ENCODE measurements around the gene LYPD6B. TPM values are rescaled to one million over a fixed set of nuclear protein-coding genes. Genes with fewer than 3 reads are reported as not detected.

Gene LYPD6B
- total and polyA plus RNA-seq, 7 donors: not detected

DNA sequence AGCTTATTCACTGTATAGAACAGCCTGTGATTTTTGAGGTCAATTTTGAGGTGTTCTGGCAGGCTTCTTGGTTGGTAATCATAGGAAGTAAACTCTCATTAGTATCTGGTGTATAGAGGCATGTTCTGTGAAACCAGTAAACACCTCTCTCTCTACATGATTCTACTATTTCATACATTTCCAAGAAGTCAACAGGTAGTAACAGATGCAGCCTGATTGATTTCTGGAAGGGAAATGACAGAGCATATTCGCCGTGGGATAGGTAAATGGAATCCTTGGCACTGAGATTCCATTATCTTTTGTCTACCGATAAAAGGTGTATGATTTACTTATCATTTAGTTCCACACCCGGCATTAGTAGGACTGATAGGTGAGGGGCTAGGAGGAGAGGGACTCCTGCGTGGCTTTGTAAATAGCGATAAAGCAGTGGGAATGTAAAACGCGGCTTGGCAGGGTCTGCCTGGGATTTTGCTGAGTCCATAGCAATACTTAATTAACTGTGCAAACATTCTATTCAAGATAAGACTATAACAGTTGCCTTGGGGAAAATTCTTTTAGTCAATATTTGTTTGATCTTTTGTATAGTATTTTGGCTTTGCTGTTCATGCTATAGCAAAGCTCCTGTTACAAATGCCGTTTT is 32.3 kb downstream of the LYPD6B start:
- TF ChIP-seq CTCF (IDR thresholded peaks at IDR 0.05): no peak
- H3K36me3 ChIP-seq (ENCODE audit: insufficient read depth in 1 of 2, low read depth in 1 of 2): no peaks in the 10 kb centered on the region
- no peaks in the 10 kb centered on the region for H3K9me3 ChIP-seq
- no peak for ATAC-seq
- WGBS, 3 donors: 79 to 84% (median 80%) methylated on average over 9 of the region's 9 CpGs
- intact Hi-C loops (cut with DNase I): no loop called here
- no peak for DNase-seq
- H3K27ac ChIP-seq: no peak overlapping the region
- H3K4me3 ChIP-seq: no peak overlapping the region
- no peaks in the 10 kb centered on the region for H3K4me1 ChIP-seq
- H3K27me3 ChIP-seq (ENCODE audit: insufficient read depth in 3 of 3, low read length in 2 of 3): no peaks in the 10 kb centered on the region

GRCh38 chr2:149075105-149075504 is 36.6 kb downstream of the LYPD6B start:
- Histone ChIP-seq H3K27me3 (ENCODE audit: insufficient read depth in 3 of 3, low read length in 2 of 3) (no peaks in the 10 kb centered on the region), H3K4me3 (no peak overlapping the region), H3K36me3 (ENCODE audit: insufficient read depth in 1 of 2, low read depth in 1 of 2) (no peaks in the 10 kb centered on the region), H3K4me1 (no peaks in the 10 kb centered on the region), H3K9me3 (no peaks in the 10 kb centered on the region), H3K27ac (no peak overlapping the region)
- ATAC-seq (no peak), DNase-seq (no peak)
- intact Hi-C loops (cut with DNase I): no loop called here
- TF ChIP-seq CTCF (IDR thresholded peaks at IDR 0.05): no peak
- 79 to 86% (median 84%) methylated on average over 2 of the region's 2 CpGs for WGBS, 3 donors

- ATAC-seq (no peak), DNase-seq (no peak)
- Histone ChIP-seq H3K9me3 (no peaks in the 10 kb centered on the region), H3K4me3 (no peak overlapping the region), H3K4me1 (no peaks in the 10 kb centered on the region), H3K36me3 (ENCODE audit: insufficient read depth in 1 of 2, low read depth in 1 of 2) (no peaks in the 10 kb centered on the region), H3K27me3 (ENCODE audit: insufficient read depth in 3 of 3, low read length in 2 of 3) (no peaks in the 10 kb centered on the region), H3K27ac (no peak overlapping the region)
- no peak for TF ChIP-seq CTCF (IDR thresholded peaks at IDR 0.05)
- WGBS, 3 donors: 24 to 43% (median 25%) methylated on average over 10 of the region's 10 CpGs
- intact Hi-C loops (cut with DNase I): no loop called here
These were observed 37.4 kb downstream of the LYPD6B start for GRCh38 chr2:149075853-149076252.

DNA sequence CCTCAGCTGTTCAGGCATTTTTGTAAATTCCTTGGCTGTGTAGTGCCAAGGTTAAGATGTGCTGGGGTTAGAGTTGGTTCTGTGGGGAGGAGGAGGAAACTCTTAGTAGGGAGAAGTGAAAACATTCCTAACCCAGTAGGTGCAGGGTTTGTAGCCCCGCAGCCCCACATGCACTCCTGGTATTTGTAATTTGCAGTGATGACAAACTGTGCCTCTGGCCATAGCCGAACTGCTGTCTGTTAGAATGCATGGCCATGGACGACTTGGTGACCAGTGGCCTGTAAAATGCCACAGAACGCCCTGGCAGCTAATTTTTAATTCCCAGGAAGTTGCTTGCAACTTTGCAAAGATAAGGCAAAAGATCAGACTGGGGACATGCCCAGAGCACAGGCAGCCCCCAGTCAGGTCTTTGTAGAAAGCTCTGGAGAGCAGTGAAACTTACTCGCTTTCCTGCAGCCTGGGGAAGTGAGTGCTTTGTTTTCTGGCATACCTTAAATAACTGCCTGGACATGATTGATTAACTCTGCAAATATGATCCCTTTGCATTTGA is 38.4 kb downstream of the LYPD6B start:
- no peaks in the 10 kb centered on the region for H3K9me3 ChIP-seq
- no peak overlapping the region for H3K27ac ChIP-seq
- H3K4me3 ChIP-seq: no peak overlapping the region
- no peaks in the 10 kb centered on the region for H3K4me1 ChIP-seq
- ATAC-seq (no peak), DNase-seq (no peak)
- H3K27me3 ChIP-seq (ENCODE audit: insufficient read depth in 3 of 3, low read length in 2 of 3): no peaks in the 10 kb centered on the region
- intact Hi-C loops (cut with DNase I): no loop called here
- WGBS, 3 donors: 64 to 67% (median 67%) methylated on average over 5 of the region's 5 CpGs
- no peak for TF ChIP-seq CTCF (IDR thresholded peaks at IDR 0.05)
- H3K36me3 ChIP-seq (ENCODE audit: insufficient read depth in 1 of 2, low read depth in 1 of 2): no peaks in the 10 kb centered on the region

- no peak for ATAC-seq
- intact Hi-C loops (cut with DNase I): no loop called here
- no peak for DNase-seq
- TF ChIP-seq CTCF (IDR thresholded peaks at IDR 0.05): no peak
- H3K36me3 ChIP-seq (ENCODE audit: insufficient read depth in 1 of 2, low read depth in 1 of 2): no peaks in the 10 kb centered on the region
- no peaks in the 10 kb centered on the region for H3K4me1 ChIP-seq
- WGBS, 3 donors: 67 to 75% (median 70%) methylated on average over 3 of the region's 3 CpGs
- H3K9me3 ChIP-seq: no peaks in the 10 kb centered on the region
- no peak overlapping the region for H3K4me3 ChIP-seq
- H3K27me3 ChIP-seq (ENCODE audit: insufficient read depth in 3 of 3, low read length in 2 of 3): no peaks in the 10 kb centered on the region
- H3K27ac ChIP-seq: no peak overlapping the region
These were observed 39.4 kb downstream of the LYPD6B start for GRCh38 chr2:149077861-149078260.
